GM19467 (cell line): Measurements from ENCODE around the gene KIF5A.

ENCODE experiments used
- ATAC-seq: cut with Tn5 transposase; IDR thresholded peaks from one replicate; pipeline ENCODE4 v1.9.1; 2021; ENCODE audit warnings: mild to moderate bottlenecking, moderate library complexity; ENCODE audit not compliant: unreplicated experiment

The KIF5A gene

GRCh38 chr12:57519796-57520052, 30.1 kb upstream of the KIF5A start:
- ATAC-seq = no peak

- ATAC-seq = peak; percentile 59
Observed at GRCh38 chr12:57520053-57520818, 29.6 kb upstream of the KIF5A start, which contains the start of gene DDIT3. Gene DDIT3 (minus strand): TSS chr12:57520514. CDS start chr12:57517406, 3,108 bp downstream.

GRCh38 chr12:57521525-57522010, 28.3 kb upstream of the KIF5A start:
- ATAC-seq = no peak

GRCh38 chr12:57522011-57522886, 27.6 kb upstream of the KIF5A start, which contains the start of gene MBD6:
Gene MBD6 (plus strand): TSS chr12:57522824. CDS start chr12:57524304, 1,480 bp downstream.
- peak; percentile 33 for ATAC-seq

- no peak for ATAC-seq
Observed at GRCh38 chr12:57522887-57523705, 26.7 kb upstream of the KIF5A start.

- no peak for ATAC-seq
Observed at GRCh38 chr12:57523706-57524614, 25.9 kb upstream of the KIF5A start.

- ATAC-seq = no peak
Observed at GRCh38 chr12:57524814-57525614, 24.8 kb upstream of the KIF5A start.

- no peak for ATAC-seq
Observed at GRCh38 chr12:57525615-57526383, 24.0 kb upstream of the KIF5A start.

GRCh38 chr12:57526477-57527126, 23.2 kb upstream of the KIF5A start:
- ATAC-seq = no peak

- no peak for ATAC-seq
Observed at GRCh38 chr12:57527184-57527583, 22.7 kb upstream of the KIF5A start.

- ATAC-seq = no peak
Observed at GRCh38 chr12:57528176-57528575, 21.7 kb upstream of the KIF5A start.

GRCh38 chr12:57528831-57529555, 20.9 kb upstream of the KIF5A start:
- ATAC-seq = no peak

- no peak for ATAC-seq
Observed at GRCh38 chr12:57529831-57530230, 20.0 kb upstream of the KIF5A start.

GRCh38 chr12:57530396-57531142, 19.3 kb upstream of the KIF5A start:
- ATAC-seq = no peak

GRCh38 chr12:57531836-57532235, 18.0 kb upstream of the KIF5A start:
- no peak for ATAC-seq

- no peak for ATAC-seq
Observed at GRCh38 chr12:57533108-57533507, 16.7 kb upstream of the KIF5A start.

- no peak for ATAC-seq
Observed at GRCh38 chr12:57534250-57534649, 15.6 kb upstream of the KIF5A start.
